GM19324 (cell line): Measurements from ENCODE around the gene SIAH1.
"Not testable (repeated sequence)": the region's sequence is repeated elsewhere in the genome, so short reads cannot be mapped to it uniquely, and the experiment has no call there.

Source experiments
- ATAC-seq: cut with Tn5 transposase; IDR thresholded peaks from one replicate; pipeline ENCODE4 v1.9.1; 2021; ENCODE audit warnings: mild to moderate bottlenecking, moderate library complexity; ENCODE audit not compliant: unreplicated experiment, low FRiP score

Gene SIAH1

DNA sequence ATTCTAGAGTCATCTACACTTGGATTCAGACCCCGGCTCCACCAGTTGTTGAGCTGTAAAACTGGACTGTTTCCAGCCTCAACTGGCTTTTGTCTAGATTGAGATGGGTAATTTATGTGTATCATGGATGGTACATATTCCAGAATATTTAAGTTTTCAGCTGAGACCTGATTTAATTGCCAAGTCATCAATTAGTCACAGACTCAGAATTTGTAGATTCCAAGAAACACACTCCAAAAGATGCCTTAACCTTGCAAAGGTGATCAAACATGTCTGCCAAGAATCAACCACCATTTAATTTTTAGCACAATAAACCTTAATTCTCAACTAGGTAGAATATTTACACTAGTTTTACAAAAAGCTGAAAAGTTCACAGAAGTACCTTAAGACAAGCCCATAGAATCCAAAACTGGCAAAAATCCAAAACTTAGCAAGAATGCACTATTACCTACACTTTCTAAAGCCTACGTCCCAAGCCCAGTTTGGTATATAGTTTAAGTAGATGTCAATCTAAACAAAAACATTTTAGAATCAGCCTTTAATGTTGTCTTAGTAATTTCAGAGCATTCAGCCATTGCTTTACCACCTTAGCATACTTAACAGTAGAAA lies 17.7 kb downstream of the SIAH1 start:
- no peak for ATAC-seq

DNA sequence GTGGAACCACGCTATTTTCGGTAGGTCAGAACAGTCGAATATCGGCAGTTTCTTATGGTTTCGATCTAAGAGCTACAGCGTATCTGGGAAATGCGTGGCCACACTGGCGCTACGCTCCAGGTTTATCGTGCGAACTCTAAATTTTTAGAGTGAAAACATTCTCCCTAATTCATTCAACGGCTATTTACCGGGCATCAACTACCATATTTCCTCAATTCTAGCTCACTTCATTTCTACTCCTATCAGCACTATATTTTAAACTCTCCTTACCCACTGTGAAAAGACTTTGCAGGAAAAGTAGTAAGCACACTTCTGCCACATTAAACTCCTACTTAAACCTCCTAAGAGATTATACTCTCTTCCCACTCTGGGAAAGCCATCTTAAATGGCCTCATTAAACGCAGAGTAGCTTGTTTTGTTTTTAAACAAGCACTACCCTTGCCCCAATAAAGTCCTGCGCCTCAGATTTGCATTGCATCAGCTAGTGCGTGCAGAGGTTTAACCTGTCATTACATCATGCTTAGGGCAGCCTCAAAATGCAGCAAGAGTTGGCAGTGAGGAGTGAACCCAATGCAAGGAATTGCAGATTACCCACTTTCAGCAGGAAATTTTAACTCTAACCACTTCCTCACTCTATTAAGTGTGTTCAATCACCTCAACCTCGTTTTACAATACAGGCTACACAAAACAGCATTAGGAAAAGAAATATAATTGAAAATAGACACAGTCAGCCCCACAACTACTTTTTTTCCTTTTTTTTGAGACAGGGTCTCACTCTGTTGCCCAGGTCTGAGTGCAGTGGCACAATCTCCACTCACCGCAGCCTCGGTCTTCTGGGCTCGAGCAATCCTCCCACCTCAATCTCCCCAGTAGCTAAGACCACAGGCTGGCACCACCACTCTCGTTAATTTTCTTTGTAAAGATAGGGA lies 18.8 kb downstream of the SIAH1 start:
- peak; percentile 65 for ATAC-seq

DNA sequence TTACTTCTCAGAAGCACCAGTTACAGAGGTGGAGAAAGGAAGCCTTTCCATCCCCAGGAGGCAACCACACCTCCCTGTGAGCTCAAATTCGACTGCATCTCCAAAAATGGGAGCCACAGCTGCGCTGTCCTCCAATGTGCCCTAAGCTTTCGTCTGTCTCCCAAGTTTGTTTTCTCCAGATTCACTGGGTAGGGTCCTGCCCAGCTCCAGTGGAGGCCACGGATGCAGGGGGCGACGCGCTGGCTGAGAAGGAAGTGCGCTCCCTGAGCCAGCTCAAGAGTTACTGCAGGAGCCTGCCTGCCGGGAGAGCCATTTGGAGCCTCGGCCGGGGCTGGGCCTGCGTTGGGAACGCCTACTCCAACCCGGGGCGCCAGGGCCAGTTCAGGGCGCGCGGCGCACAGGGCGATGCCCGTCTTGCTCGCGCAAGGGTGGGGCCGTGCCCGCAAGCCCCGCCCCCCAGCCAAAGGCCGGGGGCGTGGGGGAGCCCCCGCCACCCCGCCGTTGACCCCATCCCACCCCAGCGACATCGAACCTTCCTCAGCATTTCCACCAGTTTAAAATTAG lies 19.5 kb downstream of the SIAH1 start:
- peak; percentile 97 for ATAC-seq

DNA sequence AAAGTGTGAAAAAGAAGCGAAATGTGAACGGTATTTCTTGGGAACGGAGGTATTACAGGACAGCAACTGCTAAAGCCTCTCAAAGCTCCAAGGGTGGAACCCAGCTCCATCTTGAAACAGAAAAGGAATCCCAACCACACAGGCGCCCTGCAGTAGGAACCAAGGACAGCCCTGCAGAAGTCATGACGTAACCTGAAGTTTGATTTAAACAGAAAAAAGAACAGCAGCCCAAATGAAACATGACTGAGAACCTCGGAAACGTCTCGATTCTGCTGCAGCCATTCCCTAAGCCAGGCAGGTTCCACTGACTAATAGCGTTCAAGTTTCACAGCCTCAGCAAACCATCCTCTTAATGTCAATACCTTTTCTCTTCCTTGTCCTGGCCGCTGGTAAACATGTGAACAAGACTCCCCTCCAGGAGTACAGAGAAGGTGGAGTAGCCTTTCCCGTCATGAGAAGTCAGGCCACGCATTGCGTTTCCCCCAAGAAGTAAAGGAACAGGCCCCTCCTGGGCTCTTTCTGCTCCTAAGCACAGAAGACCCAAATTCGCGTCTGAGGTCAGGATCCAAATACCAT lies 20.1 kb downstream of the SIAH1 start:
- ATAC-seq, result no peak

DNA sequence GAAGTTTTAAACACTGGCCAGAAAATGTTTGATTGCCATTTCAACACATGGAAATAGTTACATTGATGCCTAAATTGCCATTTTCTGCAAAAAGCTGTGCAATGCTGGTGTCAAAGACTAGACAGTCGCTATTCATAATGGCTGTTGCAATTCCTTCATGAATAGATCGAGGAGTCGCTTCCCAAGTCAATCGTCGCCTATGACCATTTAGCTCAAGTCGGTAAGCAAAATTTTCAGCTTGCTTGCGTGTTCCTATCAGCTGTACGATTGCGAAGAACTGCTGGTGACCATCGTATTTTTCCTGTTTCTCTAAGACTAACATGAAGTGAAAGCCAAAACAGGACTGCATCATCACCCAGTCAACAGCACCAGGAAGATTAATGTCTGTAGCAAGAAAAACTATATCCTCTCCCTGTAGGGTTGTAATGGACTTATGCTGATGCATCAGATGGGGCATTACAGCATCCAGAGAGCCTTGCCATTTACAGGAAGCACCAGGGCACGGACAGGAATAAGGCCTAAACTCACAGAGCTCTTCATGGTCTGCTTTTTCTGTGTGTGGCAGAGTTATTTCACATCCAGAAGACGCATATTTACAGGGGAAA lies 23.6 kb downstream of the SIAH1 start:
- no peak for ATAC-seq

DNA sequence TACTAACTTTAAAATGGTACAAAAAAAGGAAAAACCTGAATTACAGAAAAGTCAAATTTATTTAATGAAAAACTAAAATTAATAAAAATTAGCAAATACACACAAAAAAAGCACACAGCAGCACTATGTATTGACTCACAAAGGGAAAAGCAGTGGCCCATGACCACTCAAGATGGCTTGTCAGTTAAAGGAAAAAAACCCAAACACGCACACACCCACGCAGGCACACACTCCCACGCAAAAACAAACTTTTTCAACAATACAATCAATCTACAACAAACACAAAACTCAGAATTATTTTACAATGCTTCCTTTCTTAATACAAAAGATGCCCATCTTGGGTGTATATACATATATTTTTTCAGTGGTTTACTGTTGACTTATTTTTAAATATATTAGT lies 24.2 kb downstream of the SIAH1 start:
- ATAC-seq, result no peak

DNA sequence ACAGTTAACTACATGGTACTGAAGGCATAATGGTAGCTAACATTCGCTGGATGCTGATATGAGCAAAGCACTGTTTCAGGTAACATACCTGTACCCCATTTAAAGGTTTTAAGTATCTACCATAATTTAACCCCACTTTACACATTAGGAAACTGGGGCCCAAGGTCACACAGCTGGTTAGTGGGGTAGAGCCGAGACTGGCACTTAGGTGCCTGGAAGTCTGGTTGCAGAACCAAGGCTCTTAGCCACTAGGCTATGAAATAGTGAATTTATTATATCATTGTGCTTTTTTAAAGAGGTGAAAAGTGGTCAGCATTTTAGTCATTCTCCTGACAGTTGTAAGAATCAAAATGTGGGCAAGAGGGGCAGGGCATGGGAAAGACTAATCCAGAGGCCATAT lies 25.2 kb downstream of the SIAH1 start:
- ATAC-seq, result no peak

DNA sequence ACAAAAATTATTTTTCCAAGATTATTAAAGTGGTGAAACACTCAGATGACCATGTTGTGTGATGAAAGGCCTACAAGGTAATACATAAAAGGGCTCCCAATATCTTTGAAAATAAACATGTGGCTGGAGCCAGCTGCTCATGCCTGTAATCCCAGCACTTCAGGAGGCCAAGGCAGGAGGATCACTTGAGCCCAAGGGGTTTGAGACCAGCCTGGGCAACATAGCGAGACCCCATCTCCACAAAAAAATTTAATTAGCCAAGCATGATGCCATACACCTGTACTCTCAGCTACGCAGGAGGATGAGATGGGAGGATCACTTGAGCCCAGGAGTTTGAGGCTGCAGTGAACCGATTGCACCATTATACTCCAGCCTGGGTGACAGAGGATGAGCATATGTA lies 26.8 kb downstream of the SIAH1 start:
- ATAC-seq, result no peak

DNA sequence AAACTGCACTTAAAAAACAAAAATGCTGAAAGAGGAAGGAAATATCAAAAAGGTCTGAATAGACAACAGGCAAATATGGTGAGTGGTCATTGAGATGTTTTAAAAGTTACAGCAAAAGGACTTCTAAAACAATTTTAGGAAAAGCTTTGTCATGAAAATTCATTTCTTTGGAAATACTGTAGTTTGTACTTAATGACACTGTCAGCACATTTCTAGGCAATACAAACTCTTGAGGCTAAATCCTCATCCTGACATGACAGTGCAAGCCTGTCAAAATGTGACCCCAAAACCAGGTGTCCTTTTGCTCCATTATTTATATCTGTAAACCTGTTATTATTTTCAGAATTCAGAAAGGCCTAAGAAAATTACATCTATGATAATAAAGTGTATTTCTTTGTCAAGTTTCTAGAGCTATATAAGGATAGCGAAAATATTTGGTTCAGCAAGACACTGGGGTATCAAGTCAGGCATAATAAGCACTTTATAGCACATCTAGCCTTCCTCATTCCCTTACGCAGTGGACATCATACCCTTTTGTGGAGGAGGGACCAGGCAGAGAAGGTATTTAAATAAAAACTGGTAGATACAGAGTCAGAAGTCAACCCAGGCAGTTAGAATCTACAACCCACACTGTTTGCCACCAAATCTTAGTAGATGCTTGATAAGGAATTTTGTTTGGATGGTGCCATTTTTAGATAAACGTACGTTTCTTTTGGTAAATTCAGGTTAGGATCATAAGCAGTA lies 28.4 kb downstream of the SIAH1 start:
- ATAC-seq, result no peak

DNA sequence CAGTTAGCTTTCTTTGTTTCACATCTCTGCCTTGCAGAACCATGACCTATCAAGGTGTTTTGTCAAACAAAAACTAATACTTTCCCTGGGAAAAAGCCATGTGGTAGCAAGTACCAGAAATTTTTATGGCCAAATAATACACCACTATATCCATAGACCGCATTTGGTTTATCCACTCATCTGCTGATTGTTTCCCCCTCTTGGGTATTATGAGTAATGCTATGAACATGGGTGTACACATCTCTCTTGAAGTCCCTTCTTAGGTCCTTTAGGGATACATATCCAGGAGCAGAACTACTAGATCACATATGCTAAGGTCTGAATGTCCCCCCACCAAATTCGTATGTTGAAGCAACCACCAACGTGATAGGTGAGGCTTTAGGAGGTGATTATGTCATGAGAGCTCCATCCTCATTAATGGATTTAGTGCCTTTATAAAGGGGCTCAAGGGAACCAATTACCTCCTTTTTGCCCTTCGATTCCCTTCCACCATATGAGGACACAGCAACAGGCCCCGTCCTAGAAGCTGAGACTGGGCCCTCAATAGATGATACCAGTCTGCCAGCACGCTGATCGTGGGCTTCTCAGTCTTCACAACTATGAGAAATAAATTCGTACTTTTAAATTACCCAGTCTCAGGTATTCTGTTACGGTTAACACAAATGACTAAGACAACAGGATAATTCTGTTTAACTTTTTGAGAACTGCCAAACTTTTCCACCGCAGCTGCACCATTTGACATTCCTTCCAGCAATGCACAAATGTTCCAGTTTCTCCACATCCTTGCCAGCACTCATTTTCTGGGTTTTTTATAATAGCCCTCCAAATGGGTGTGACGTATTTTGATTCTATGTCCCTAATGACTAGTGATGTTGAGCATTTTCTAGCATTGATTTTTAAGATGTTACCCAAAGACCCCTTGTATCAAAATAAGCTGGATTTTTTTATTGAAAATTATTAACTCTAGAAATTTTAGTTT lies 30.0 kb downstream of the SIAH1 start:
- no peak for ATAC-seq

DNA sequence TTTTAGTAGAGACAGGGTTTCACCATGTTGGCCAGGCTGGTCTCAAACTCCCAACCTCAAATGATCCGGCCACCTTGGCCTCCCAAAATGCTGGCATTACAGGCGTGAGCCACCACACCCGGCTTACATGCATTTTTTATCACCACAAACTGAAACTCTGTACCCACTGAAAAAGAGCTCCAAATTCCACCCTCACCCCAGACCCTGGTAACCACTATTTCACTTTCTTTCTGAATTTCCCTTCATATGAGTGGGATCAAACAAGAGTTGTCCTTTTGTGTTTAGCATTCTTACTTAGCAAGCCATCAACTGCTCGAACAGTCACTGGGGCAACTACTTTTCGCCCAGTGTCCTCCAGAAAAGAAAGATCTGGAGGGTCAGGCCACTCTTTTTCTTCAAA lies 30.8 kb downstream of the SIAH1 start:
- not testable (repeated sequence) for ATAC-seq

DNA sequence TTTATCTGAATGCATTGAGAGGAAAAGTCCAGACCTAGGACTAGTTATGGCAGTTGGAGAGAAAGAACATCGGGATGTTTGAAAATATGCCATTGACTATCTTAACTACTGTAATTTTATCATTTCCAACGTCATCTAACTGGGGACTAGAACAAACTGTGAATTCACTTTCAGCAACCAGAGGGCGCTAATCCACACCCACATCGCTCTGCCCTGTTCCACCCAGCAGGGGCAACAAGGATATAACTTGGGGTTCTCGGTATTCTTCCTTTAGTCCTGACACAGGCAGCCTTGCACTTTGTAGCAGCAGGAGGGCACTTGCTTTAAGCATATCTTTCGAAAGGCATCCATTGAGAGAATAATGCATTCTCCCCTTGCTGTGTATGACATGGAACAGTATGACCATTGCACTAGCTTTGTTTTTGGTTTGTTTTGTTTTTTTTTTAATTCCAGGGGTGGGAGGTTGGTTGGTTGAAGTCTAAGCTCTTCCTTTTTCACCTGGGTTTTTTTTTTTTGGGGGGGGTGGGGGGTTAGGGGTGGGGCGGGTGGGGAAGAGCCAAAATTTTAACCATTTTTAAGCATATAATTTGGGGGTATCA lies 31.5 kb downstream of the SIAH1 start:
- ATAC-seq, result no peak

DNA sequence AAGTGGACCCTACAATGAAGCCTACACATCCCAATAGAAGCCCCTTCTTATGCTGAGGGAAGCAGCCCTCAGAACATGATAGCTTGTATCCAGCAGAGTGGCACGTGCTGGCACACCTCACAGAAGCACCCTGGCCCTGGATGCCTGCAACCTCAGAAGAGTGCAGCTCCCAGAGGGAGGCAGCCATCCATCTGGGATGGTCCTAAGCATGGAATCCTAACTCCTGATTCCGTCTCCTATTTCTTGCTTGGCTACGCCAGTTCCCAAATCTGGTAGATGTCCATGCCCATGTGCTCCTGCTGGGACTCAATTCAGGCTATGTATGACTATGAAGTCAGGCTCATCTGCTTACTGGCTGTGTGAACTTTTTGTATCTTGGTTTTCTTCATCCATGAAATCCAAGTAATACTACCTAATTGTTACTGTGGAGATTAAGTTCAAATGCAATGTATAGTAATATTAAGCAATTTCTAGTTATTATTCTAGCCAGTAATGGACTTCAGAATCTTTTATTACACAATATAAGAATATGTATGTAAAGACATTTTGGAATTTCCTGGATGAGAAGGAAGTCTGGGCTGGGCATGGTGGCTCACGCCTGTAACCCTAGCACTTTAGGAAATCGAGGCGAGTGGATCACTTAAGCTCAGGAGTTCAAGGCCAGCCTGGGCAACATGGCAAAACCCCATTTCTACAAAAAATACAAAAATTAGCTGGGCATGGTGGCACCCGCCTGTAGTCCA lies 32.4 kb downstream of the SIAH1 start:
- no peak for ATAC-seq

DNA sequence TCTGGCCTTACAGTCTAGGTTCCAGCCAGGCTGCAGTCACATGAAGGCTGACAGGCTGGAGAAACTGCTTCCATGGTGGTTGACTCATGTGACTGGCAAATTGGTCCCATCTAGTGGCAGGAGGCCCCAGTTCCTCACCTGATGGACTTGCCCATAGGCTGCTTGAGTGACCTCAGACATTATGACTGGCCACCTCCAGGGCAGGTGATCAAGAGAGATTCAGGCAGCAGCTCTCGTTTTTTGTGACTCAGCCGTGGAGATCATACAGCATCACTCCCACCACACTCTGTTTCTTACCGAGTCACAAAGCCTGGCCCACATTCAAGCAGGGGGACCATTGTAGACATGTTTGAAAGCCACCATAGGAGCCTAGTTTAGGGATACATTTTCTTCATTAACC lies 34.5 kb downstream of the SIAH1 start:
- no peak for ATAC-seq

DNA sequence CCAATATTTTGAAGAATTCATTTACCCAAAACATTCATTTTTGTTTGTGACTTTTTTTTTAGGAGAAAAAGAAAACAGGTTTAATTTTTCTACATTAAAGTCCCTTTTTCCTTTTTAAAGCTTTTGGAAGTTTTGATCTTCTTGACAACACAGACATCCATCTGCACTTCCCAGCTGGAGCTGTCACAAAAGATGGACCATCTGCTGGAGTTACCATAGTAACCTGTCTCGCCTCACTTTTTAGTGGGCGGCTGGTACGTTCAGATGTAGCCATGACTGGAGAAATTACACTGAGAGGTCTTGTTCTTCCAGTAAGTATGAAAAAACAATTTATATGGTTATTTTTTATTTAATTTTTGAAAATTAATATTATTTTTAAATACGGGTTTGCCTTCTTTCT lies 37.2 kb downstream of the SIAH1 start:
- ATAC-seq, result no peak

DNA sequence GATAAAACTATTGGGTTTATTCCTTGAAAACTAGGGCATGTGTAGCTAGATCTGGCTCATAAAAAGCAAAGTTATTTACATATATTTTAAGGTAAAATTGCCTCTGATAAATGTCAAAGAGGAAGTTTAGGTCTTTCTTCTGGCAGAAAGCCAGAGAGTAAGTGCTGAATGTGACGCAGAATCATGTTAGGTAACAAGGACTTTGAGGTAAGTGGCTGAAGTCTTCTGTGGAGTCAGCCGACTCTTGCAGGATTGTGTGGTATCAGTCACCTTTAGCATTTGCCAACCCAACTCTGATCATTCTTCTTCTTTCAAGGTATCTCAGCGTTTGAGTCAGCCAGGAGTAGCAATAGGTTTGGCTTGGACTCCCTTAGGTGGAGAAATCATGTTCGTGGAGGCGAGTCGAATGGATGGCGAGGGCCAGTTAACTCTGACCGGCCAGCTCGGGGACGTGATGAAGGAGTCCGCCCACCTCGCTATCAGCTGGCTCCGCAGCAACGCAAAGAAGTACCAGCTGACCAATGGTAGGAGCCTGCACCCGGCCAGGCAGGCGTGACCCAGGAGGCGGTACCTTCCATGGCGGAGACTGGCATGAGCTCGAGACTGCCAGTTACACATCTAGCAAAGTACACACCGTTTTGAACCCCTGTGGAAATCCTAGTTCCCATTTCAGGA lies 37.9 kb downstream of the SIAH1 start:
- no peak for ATAC-seq

DNA sequence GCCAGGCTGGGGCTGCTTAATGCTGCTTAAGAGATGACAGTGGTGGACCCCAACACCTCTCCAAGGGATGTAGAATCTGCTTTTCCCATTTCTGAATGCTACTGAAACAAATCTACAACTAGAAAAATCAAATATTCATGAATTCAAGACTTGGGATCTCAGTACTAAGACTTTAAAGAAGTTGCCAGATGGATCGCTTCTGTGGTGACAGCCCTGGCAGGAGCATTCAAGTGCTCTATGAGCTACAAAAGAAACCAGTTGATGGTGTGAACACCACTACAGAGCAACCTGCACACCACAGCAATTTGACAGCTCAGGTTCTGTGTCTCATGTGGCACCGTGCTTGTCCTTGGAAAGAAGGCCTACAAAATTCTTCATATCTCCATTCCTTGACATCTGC lies 42.6 kb downstream of the SIAH1 start:
- no peak for ATAC-seq

DNA sequence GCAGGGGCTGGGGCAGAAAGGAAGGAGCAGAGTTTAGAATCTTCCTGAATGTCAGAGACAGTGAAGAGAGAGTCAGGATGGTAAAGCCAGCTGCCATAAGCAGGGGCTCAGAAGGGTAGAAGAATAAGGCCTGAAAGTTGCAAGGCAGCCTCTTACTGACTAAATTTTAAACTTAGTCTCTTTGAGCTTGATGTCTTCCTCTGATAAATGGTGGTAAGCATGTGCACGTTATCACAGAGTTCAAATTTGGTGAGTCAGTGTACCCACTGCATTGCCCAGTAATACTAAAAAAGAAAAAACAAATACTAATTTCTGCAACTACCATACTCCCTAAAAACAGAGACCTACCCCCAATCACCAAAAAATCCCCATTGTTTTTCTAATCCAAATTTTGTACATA lies 45.2 kb downstream of the SIAH1 start:
- no peak for ATAC-seq
